ENCODE results near the gene WDR7. TPM values are rescaled to one million over a fixed set of nuclear protein-coding genes. Genes with fewer than 3 reads are reported as not detected.

The WDR7 gene
- total and polyA plus RNA-seq, 2 experiments from 2014 or later = 7.0 to 14.8 TPM

- Histone ChIP-seq H3K27ac (ENCODE audit: low read depth) (no peak overlapping the region), H3K4me3 (no peak overlapping the region), H3K79me2 (replicated peaks; ENCODE audit: insufficient read depth) (no peaks in the 10 kb centered on the region), H3F3A (replicated peaks; ENCODE audit: low read depth) (no peaks in the 10 kb centered on the region), H3K27me3 (ENCODE audit: insufficient read depth) (no peaks in the 10 kb centered on the region), H2AFZ (no peak overlapping the region), H4K20me1 (replicated peaks; ENCODE audit: insufficient read depth) (no peaks in the 10 kb centered on the region), H3K4me2 (no peak overlapping the region), H3K36me3 (ENCODE audit: insufficient read depth) (no peaks in the 10 kb centered on the region), H3K4me1 (ENCODE audit: insufficient read depth) (peaks cover 16% of the 10 kb centered on the region), H3K9me2 (ENCODE audit: insufficient read depth) (no peaks in the 10 kb centered on the region)
- Mint-ChIP-seq H3K4me1 (peaks cover 34% of the 10 kb centered on the region), H3K27ac (0 out of 2 replicates have a peak overlapping the region, but pooled peaks have one; percentile 24), H3K9me3 (no peaks in the 10 kb centered on the region), H3K27me3 (ENCODE audit: insufficient read depth, low read depth, poor library complexity) (no peaks in the 10 kb centered on the region), H3K4me3 (no peak overlapping the region), H3K36me3 (ENCODE audit: low read depth) (no peaks in the 10 kb centered on the region)
- peak; percentile 68 for DNase-seq (ENCODE audit: low spot score)
- no peak for TF ChIP-seq CREB1 (CRISPR knock-in tag; IDR thresholded peaks at IDR 0.05; ENCODE audit: low read depth)
- TF ChIP-seq, protein P1, sequence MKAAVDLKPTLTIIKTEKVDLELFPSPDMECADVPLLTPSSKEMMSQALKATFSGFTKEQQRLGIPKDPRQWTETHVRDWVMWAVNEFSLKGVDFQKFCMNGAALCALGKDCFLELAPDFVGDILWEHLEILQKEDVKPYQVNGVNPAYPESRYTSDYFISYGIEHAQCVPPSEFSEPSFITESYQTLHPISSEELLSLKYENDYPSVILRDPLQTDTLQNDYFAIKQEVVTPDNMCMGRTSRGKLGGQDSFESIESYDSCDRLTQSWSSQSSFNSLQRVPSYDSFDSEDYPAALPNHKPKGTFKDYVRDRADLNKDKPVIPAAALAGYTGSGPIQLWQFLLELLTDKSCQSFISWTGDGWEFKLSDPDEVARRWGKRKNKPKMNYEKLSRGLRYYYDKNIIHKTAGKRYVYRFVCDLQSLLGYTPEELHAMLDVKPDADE (IDR thresholded peaks at IDR 0.05) = no peak
- TF ChIP-seq, protein P2, sequence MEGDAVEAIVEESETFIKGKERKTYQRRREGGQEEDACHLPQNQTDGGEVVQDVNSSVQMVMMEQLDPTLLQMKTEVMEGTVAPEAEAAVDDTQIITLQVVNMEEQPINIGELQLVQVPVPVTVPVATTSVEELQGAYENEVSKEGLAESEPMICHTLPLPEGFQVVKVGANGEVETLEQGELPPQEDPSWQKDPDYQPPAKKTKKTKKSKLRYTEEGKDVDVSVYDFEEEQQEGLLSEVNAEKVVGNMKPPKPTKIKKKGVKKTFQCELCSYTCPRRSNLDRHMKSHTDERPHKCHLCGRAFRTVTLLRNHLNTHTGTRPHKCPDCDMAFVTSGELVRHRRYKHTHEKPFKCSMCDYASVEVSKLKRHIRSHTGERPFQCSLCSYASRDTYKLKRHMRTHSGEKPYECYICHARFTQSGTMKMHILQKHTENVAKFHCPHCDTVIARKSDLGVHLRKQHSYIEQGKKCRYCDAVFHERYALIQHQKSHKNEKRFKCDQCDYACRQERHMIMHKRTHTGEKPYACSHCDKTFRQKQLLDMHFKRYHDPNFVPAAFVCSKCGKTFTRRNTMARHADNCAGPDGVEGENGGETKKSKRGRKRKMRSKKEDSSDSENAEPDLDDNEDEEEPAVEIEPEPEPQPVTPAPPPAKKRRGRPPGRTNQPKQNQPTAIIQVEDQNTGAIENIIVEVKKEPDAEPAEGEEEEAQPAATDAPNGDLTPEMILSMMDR (conservative IDR thresholded peaks at IDR 0.05; ENCODE audit: low read depth in 2 of 2) = peak; percentile 56 to 75
- ATAC-seq = no peak
These were observed 218.1 kb downstream of the WDR7 start for GRCh38 chr18:56869189-56869777.

- Mint-ChIP-seq H3K36me3 (ENCODE audit: low read depth) (no peaks in the 10 kb centered on the region), H3K4me1 (peaks cover 49% of the 10 kb centered on the region), H3K27me3 (ENCODE audit: insufficient read depth, low read depth, poor library complexity) (no peaks in the 10 kb centered on the region), H3K27ac (no peak overlapping the region), H3K9me3 (no peaks in the 10 kb centered on the region), H3K4me3 (no peak overlapping the region)
- H3F3A ChIP-seq (replicated peaks; ENCODE audit: low read depth) = no peaks in the 10 kb centered on the region
- peaks cover 25% of the 10 kb centered on the region for H3K4me1 ChIP-seq (ENCODE audit: insufficient read depth)
- DNase-seq (ENCODE audit: low spot score) (no peak), ATAC-seq (no peak)
- H4K20me1 ChIP-seq (replicated peaks; ENCODE audit: insufficient read depth) = no peaks in the 10 kb centered on the region
- no peak overlapping the region for H2AFZ ChIP-seq
- H3K9me2 ChIP-seq (ENCODE audit: insufficient read depth) = 0 out of 2 replicates have a peak, but pooled peaks cover 4% of the 10 kb centered on the region
- H3K4me3 ChIP-seq = no peak overlapping the region
- no peaks in the 10 kb centered on the region for H3K36me3 ChIP-seq (ENCODE audit: insufficient read depth)
- TF ChIP-seq, protein P1 (IDR thresholded peaks at IDR 0.05) = no peak
- TF ChIP-seq STAT1 (IDR thresholded peaks at IDR 0.05; ENCODE audit: unreplicated experiment) (no peak), EZH2phosphoT487 (IDR thresholded peaks at IDR 0.05; ENCODE audit: unreplicated experiment) (no peak), CREB1 (CRISPR knock-in tag; IDR thresholded peaks at IDR 0.05; ENCODE audit: low read depth) (no peak)
- TF ChIP-seq, protein P2 (conservative IDR thresholded peaks at IDR 0.05; ENCODE audit: low read depth in 2 of 2) = no peak
- no peak overlapping the region for H3K4me2 ChIP-seq
- no peak overlapping the region for H3K27ac ChIP-seq (ENCODE audit: low read depth)
- no peaks in the 10 kb centered on the region for H3K79me2 ChIP-seq (replicated peaks; ENCODE audit: insufficient read depth)
- no peaks in the 10 kb centered on the region for H3K27me3 ChIP-seq (ENCODE audit: insufficient read depth)
These were observed 219.8 kb downstream of the WDR7 start for GRCh38 chr18:56870982-56871381.
